Stimulated activated CD4-positive, alpha-beta T cell treated with anti-CD3 and anti-CD28 coated beads, Interleukin-2, amount 100 ng/mL, for 48 hours (primary cell): ENCODE data around the gene GMDS.
"Not testable (repeated sequence)": the region's sequence is repeated elsewhere in the genome, so short reads cannot be mapped to it uniquely, and the experiment has no call there.

ENCODE experiments used
- DNase-seq, 2 donors: peaks; one replicate each; pipeline ENCODE4 v3.0.0-alpha.2; 2020

GMDS gene

DNA sequence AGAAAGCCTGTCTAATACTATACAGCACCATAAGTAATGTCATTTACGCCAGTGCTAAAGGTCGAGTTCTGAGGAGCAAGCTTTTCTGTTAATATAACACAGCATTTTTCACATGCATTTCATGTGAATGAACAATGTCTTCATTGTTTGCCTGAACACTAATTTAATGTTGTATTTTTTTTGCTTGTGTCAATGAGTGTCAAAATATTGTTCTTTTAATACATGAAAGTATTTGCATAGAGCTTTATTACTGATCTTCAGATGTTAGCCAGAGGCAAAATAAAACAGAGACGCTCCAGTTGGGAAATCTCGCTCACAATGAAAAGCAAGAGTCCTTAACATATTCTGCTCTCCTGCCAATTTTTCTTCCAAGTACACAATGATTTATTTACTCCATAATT lies 483.9 kb downstream of the GMDS start:
- no peak for DNase-seq

DNA sequence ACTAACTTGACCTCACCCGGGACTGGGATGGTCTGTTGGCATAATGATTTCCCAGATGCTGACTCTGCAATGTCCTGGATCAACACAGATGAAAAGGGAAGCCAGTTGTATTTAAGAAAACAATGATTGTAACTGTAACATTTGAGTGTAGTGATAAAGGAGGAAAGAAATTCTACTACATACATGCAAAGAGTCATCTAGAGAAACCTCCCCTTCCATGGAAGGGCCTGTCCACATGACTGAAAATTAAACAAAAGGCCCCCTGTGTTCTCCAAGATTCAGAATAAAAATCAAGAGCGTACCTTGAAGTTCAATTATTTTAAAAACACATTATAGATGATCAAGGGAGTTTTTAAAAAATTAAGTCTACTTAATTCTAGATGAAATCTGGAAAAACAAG lies 484.5 kb downstream of the GMDS start:
- no peak for DNase-seq

DNA sequence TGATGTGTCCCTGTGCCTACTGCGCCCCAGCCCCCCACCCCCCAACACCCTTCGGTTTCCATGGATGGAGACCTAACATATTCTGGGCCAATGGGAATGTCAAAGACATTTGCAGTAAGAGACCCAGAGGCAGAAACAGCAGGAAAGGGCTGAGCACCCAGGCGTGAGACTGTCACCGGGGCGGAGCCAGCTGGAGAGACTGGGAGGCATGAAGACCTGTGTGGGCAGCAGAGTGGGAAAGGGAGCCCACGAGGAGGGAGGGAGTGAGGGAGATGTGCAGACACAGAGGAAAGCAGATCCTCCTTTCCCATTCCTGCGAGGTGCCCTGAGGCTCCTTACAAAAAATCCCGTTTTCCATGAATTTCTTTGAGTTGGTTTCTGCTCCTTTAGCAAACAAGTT lies 485.5 kb downstream of the GMDS start:
- no peak for DNase-seq

DNA sequence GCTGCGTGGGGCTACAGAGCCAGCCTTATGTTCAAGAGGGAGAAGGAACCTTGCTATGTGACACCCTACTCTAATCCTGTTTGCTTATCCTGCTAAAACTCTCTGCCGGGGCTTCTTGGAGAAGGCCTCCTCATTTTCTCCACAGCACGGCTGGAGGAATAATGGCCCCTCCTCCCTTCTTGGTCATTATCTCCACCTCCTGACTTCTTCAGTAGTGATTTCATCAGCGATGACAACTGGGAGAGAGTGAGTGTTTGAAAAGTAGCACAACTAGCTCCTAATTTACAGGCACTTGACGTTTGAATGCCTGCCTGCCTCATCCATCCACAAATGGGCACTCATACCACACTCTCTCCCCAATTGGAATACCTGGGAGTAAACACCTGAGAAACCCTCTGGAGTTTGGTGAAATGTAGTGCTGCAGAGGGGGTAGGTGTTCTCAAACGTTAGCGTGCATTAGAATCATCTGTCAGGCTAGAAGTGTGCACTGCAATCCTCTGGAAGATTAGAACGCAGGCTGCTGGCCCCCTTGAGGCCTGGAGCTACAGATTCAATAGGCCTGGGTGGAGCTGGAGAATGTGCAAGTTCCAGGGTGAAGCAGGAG lies 487.2 kb downstream of the GMDS start:
- DNase-seq: no peak

DNA sequence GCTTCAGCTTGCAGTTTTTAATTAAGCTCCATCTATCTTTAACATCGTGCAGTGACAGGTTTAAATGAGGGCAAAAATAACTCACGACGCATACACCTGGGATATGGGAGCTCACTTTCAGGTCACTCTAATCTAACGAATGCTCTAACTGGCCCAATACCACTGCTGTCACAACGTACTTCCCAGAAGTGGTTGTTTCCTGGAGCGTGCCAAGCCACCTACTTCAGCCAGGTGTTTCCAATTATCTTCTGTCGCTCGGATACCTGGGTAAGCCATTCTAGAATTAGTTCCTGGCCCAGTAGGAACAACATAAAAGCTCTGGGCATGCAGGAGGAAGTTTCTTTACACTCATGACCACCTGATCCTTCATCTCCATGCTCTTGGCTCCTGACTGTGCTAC lies 488.3 kb downstream of the GMDS start:
- no peak for DNase-seq

DNA sequence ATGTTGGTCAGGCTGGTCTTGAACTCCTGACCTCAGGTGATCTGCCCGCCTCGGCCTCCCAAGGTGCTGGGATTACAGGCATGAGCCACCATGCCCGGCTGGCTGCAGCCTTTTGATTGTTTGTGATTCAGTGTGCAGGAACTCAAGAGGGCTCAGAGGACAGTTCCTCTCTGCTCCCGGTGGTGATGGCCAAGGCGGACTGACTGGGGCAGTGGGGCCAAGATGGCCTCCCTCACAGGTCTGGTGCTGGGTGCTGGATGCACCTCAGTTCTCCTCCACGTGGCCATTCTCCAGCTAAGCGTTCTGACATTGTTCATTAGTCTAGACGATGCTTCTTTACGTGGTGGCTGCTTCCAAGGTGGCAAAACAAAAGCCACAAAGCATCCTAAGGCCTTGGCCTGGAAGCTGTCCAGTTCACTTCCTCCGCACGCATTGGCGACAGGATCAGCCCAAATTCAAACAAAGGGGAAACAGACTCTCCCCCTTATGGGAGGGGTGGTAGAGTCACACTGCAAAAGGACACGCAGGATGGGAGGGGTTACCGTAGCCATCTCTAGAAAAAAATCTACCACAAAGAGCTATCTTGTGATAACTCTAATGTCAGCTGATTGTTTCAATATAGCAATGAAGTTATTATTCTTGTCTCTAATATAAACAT lies 488.8 kb downstream of the GMDS start:
- no peak for DNase-seq

DNA sequence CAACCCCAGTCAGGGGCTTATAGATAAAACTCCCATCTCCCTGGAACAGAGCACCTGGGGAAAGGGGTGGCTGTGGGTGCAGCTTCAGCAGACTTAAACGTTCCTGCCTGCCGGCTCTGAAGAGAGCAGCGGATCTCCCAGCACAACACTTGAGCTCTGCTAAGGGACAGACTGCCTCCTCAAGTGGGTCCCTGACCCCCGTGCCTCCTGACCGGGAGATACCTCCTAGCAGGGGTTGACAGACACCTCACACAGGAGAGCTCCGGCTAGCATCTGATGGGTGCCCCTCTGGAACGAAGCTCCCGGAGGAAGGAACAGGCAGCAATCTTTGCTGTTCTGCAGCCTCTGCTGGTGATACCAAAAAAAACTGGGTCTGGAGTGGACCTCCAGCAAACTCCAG lies 494.3 kb downstream of the GMDS start:
- not testable (repeated sequence) for DNase-seq

DNA sequence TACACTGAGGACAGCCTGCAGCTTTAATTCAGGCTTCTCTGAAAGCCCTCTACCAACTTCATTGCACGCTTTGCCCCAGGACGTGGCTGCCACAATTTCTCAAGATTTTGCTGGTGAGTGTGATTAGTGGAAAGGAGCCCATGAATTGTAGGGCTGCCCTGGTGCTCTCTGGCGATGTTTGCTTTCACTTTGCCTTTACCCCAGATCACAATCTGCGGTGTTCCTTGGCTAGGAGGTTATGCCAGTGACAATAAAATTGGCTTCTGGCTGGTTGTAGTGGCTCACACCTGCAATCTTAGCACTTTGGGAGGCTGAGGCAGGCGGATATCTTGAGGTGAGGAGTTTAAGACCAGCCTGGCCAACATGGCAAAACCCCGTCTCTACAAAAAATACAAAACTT lies 496.4 kb downstream of the GMDS start:
- DNase-seq: no peak

DNA sequence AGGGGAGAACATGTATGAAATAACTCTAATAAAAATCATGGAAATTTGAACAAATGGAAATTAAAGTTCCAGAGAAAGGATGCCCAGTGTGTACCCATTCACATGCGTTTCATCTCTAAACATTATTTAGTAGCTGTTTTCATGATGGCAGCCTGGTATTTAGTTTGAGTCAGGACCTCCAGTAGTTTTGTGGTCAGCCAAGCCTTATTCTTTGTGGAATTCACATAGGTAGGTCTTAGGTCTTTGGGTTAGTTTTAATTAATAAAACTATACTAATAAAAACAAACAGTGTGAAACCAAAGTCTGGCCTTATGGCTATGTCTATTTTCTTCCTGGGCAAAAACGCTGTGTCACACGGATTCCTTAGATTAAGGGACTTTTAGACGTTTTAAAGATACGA lies 497.9 kb downstream of the GMDS start:
- no peak for DNase-seq

DNA sequence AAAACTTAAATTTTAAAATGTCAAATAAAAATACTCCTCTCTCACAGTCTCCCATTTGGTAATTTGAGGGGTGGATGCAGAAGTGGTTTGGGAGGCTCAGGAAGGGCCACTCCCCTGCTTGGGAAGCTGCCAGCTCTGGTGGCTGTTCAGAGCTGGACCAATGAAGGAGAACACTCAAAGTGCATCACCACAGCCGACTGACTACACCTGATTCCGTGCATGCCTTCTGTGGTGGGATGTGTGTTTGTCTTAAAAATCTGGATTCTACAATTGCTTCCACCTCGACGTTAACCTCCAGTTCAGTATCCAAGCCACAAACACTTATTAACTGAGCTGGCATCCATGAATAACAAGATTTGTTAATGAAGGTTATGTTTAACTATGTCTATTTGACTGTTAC lies 498.4 kb downstream of the GMDS start:
- no peak for DNase-seq

DNA sequence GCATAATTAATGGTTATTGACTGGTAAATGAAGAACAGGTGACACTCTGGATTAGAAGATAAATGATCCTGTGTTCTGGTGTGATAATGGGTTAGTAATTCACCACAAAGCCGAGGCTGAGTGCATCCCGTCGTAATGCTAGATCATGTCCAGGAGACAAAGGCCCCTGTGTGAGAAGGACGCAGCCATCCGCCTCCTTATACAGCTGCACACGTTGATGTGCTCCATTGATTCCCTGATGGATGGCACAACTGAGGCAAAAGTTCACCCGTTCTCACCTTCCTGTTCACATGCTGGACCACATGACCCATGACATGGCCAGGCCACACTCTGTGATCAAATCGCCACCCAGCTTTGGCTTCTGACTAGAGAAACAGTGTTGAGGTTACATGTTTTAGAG lies 499.6 kb downstream of the GMDS start:
- DNase-seq: no peak

DNA sequence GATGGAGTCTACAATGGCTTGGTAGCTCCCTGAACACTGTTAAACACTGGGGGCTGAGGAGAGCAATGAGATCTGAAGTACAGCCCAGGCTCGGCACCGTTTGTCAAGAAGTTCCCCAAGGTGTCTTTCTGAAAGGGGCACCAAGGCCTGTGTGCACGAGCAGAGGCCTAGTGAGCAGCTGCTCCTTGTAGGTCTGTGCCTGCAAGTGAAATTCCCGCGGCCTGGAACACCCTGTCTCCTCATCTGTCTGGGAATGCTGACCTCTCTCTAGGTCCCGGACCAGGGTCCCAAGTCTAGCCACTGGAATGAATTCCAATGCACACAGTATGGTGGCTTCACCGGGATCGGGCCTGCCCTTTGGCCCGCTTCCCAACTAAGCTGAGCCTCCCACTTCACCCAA lies 500.9 kb downstream of the GMDS start:
- DNase-seq: no peak

DNA sequence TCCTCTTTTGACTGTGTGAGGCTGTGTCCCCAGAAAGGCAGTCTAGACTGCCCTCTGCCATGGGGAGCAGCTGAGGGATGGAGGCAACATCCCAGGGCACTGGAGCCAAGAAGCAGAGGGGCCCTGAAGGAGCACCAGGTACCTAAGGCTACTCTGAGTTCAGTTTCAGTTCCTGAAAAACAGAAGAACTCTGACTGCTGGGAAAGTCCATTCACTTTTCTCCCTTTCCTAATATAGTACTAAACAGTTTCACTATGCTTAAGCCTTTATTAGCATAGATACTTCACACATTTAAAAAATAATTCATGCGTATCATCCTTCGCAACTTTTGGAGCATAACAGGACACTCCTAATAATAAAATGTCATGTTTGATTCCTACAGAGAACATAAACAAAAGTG lies 505.7 kb downstream of the GMDS start:
- no peak for DNase-seq

DNA sequence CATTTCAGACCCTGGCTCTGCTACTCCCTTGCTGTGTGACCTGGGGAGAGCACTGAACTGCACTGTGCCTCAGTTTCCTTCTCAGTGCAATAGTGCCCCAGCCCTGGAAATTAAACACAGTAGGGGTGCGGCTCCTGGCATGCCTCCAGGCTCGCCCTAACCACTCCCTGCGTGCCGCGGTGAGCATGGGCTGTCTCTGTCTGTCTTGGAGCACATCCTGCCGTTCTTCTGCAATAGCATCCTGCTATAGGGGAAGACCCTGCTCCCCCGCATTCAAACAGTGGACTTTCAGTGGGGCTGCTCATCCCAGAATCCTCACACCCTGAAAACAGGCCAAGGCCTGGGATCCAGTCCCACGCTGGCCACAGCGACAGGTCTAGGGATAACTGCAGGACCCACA lies 506.2 kb downstream of the GMDS start:
- DNase-seq: no peak

DNA sequence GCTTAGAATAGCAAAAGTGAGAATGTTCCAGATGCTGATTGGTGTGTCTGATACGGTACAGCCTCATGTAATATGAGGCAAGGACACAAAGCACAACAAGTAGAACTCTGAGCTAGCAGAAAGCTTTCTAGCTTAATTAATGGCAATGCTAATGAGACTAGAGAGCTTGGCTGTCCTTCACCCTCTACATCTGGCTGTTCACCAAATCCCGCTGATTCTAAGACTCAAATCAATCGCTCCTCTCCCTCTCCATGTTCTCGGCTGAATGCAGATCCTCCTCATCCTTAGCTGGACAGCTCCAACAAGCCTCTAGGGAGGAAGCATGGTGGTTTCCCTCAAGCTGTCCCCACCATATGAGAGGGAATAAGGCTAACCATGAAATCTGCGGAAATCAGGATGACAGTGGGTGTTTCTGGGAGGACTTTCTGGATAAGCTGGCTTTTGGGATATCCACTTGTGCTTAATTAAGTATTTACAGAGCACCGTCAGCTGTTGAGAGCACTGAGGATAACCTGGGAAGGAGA lies 506.8 kb downstream of the GMDS start:
- no peak for DNase-seq

DNA sequence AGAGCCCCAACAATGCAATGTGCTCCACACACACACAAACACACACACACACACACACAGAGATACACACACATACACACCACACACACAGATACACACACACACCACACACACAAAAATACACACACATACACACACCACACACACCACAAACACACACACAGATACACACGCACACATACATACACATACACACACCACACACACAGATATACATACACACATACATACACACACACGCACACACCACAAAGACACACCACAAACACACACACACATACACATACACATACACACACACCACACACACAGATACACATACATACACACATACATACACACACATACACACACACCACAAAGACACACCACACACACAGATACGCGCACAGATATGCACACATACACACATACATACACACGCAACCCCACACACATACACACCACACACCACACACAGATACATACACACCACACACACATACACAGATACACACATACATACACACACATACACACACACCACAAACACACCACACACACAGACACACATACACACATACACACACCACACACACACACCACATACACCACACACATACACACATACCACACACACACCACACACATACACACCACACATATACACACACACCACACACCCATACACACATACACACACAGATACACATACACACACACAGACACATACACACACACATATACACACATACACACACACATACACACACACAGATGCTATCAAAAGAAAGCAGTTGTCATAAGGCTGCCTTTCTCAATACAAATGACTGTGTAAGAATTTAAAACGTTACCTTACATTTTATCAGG lies 507.7 kb downstream of the GMDS start:
- DNase-seq: no peak

DNA sequence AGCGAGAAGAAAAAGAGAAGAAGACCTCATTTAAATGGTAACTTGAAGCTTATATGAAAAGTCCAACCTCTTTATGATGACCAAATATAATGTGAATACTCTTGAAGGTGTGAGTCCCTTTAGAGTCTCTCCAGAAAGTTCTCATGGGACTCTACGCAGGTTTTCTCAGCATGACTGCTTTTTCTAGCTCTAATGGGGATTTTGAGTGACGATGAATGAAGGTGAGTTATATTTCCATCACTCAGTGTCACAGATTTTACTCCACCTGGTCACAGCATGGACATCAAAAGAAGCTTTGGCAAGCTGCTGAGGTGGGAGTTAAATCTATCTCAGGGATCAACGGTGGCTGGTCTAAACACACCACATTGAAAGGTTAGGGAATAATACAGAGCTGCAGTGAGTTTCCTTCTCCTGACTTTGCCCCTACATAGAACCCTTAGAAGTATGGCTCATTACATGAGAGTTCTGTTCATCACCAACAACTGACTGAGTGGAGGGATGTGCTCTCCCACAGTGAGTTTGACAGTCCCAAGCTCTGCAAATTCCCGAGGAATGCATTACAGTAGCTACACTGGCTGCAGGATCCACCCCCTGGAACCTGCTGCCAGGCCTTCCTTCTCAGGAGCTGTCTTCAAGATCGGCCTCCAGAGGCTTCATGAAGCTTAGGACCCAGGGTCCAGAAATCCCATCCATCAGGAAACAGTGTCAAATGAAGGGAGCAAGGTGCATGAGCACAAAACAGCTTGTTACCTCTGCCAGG lies 508.9 kb downstream of the GMDS start:
- DNase-seq: no peak

DNA sequence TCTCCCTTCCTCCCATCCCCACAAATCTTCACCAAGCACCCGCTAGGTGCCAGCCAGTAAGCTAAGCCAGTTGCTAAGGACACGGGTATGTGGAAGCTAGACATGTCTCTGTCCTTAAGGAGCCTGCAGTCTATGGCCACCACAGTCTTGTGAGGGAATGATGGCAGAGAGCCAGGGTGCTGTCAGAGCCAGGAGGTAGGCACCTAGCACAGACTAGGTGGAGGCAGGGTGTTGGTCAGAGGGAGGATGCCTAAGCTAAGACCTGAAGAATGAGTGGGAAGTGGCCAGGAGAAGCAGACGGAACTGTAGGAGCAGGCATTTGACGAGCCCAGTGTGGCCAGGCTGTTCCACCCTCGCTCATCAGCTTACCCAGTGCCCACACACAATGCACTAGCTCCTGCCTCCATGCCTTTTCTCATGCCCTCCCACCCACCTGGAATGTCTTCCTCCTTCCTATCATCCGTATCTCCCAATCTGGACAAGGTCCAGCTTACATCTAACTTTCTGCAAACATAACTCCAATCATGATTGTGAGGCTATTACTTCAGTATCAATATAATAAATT lies 510.1 kb downstream of the GMDS start:
- DNase-seq: no peak

DNA sequence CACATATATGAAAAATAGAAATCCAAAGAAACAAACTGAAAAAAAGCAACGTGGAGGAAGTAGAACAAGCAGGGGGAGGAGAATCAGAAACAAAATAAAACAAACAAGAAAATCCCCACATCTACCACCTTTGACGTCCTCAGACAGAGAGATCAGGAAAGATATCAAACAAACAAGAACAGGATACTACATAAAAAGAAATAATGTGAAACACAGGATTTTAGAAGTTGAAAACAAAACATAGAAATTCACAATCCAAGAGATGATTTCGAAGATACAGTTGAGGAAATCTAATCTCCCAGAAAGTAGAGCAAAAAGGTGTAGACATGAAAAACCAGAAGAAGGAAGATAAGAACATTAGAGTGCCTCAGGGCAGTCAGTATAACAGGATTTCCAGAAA lies 514.5 kb downstream of the GMDS start:
- DNase-seq: no peak

DNA sequence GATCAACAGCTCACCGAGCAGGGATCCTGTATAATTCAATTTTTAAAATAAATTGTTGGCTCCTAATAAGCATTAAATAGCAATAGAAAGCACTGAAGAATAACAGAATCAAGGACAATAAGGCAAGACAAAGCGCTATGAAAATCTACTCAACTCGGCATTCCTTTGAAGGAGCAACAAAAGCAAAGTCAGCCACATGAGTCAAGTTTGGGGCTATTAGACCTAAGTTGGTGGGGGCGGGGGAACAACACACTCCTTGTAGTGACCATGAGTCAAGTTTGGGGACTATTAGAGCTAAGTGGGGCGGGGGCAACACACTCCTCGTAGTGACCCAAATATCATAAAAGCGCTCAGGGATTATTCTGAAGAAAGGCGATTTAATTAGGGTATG lies 515.7 kb downstream of the GMDS start:
- DNase-seq: no peak

DNA sequence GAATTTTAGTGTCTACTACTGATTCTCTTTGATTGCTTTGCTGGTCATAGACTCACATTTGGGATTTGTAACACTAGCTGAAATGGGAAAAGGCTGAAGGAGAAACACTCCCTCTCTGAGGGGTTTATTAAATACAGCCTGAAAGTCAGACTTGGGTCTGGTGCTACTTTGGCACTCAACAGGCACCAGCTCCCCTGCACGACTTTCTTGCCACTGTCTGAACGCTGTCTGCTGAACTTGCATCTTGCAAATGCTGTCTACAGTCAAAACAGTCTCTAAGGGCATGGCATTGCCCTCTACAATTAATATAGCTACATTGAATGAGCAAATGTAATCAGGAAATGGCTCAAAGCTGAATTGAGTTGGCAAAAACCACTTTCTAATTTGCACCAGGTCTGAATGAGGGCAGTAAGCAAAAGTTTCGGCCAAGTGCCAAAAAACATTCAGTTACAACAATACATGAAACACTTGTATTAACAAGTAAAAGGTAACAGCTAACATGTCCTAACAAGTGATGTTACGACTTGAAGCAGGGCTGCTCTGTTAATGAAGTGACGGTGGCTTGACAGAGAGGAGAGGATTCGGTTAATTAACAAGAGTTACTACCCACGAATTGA lies 516.2 kb downstream of the GMDS start:
- no peak for DNase-seq

DNA sequence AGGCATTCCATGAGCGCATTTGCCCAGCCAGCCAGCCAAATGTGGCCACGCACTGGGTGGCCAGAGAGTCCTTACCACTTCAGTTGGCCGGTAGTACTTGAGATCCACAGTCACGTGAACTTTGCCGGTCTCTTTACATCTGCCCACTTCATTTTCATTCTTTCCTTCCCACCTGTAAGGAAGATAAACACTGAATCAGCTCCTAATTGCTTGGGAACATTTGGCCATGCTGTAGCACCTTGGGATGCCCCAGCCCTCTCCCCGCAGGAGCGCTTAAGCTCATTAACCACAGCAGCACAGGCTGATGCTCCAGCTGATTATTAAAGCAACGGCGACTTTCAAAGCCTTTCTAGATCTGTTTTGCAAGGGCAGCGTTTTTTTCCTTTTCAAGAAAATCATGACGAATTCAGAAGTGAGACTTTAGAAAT lies 519.0 kb downstream of the GMDS start:
- no peak for DNase-seq
